ENCODE measurements around the gene PRLR.

DNA sequence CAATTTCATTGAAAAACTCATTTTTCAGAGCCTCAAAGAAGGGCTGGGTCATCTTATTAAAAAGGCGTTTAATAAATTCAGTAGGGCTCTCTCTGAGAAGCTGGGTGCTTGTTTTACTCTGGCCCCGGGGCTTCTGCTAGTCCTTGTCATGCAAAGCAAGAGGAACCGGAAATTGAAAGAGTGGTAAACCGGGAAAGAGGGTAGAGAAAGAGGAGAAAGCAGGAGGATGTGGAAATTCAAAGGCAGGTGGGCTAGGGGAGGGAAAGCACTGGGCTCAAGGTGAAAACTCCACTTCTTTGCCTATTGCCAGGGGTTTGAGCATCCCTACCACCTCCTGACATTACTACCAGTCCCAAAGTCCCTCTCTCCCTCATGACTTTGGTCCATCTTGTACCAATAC is 118.0 kb downstream of the PRLR start:
- TF ChIP-seq CREB1 (IDR thresholded peaks at IDR 0.05; ENCODE audit: low read depth) (no peak), EP300 (IDR thresholded peaks at IDR 0.05; ENCODE audit: borderline replicate concordance) (no peak), YY1 (IDR thresholded peaks at IDR 0.05; ENCODE audit: low read depth) (no peak), FOXM1 (IDR thresholded peaks at IDR 0.05; ENCODE audit: borderline replicate concordance, low read depth) (no peak), TAF1 (IDR thresholded peaks at IDR 0.05; ENCODE audit: low read depth) (no peak), ZBTB7A (IDR thresholded peaks at IDR 0.05; ENCODE audit: low read depth) (no peak), RAD21 (IDR thresholded peaks at IDR 0.05; ENCODE audit: low read depth) (no peak), TCF12 (IDR thresholded peaks at IDR 0.05; ENCODE audit: low read depth) (no peak), CEBPB (IDR thresholded peaks at IDR 0.05) (no peak), TEAD4 (IDR thresholded peaks at IDR 0.05) (no peak)
- TF ChIP-seq, protein P1, sequence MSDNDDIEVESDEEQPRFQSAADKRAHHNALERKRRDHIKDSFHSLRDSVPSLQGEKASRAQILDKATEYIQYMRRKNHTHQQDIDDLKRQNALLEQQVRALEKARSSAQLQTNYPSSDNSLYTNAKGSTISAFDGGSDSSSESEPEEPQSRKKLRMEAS (IDR thresholded peaks at IDR 0.05): no peak
- TF ChIP-seq, protein P2, sequence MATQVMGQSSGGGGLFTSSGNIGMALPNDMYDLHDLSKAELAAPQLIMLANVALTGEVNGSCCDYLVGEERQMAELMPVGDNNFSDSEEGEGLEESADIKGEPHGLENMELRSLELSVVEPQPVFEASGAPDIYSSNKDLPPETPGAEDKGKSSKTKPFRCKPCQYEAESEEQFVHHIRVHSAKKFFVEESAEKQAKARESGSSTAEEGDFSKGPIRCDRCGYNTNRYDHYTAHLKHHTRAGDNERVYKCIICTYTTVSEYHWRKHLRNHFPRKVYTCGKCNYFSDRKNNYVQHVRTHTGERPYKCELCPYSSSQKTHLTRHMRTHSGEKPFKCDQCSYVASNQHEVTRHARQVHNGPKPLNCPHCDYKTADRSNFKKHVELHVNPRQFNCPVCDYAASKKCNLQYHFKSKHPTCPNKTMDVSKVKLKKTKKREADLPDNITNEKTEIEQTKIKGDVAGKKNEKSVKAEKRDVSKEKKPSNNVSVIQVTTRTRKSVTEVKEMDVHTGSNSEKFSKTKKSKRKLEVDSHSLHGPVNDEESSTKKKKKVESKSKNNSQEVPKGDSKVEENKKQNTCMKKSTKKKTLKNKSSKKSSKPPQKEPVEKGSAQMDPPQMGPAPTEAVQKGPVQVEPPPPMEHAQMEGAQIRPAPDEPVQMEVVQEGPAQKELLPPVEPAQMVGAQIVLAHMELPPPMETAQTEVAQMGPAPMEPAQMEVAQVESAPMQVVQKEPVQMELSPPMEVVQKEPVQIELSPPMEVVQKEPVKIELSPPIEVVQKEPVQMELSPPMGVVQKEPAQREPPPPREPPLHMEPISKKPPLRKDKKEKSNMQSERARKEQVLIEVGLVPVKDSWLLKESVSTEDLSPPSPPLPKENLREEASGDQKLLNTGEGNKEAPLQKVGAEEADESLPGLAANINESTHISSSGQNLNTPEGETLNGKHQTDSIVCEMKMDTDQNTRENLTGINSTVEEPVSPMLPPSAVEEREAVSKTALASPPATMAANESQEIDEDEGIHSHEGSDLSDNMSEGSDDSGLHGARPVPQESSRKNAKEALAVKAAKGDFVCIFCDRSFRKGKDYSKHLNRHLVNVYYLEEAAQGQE (IDR thresholded peaks at IDR 0.05; ENCODE audit: low read depth): no peak
- TF ChIP-seq, protein P3, sequence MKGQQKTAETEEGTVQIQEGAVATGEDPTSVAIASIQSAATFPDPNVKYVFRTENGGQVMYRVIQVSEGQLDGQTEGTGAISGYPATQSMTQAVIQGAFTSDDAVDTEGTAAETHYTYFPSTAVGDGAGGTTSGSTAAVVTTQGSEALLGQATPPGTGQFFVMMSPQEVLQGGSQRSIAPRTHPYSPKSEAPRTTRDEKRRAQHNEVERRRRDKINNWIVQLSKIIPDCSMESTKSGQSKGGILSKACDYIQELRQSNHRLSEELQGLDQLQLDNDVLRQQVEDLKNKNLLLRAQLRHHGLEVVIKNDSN (IDR thresholded peaks at IDR 0.05): no peak

Measured in Ishikawa (cell line).